DOHH2 (cell line): ENCODE measurements around the gene SH2D3A.

Experiments
- CTCF ChIP-seq: fragments of 200-600 bp; sonication (generic); IDR thresholded peaks from one replicate; pipeline ENCODE4 v1.5.1; 2014; ENCODE audit warnings: antibody characterized with exemption, mild to moderate bottlenecking, low read depth, low read length; ENCODE audit not compliant: poor library complexity, severe bottlenecking
- EZH2phosphoT487 ChIP-seq: fragments of 200-600 bp; sonication (generic); IDR thresholded peaks from 2 replicates; pipeline ENCODE4 v1.6.1; 2017; ENCODE audit warnings: borderline replicate concordance, mild to moderate bottlenecking, antibody characterized with exemption, low read length, moderate library complexity, mixed read lengths

GRCh38 chr19:6767357-6768235 lies at the start of gene SH2D3A:
- TF ChIP-seq CTCF = no peak
- TF ChIP-seq EZH2phosphoT487 = no peak
